Activated naive CD8-positive, alpha-beta T cell treated with anti-CD3 and anti-CD28 coated beads, Interleukin-2, amount 50 U/mL, for 24 hours (primary cell): ENCODE results near the gene ST6GALNAC6.

ENCODE experiments used
- ATAC-seq: fragments of 150-1000 bp; cut with Tn5 transposase; one replicate; pipeline ENCODE4 v1.10.0; 2021
- DNase-seq: peaks from one replicate; pipeline ENCODE4 v3.0.0; 2021
- H3K27ac Mint-ChIP-seq: one replicate; pipeline ENCODE4 v1.8.0; 2021; ENCODE audit warnings: mild to moderate bottlenecking, mixed read lengths
- H3K27me3 Mint-ChIP-seq: one replicate; pipeline ENCODE4 v1.8.0; 2021; ENCODE audit warnings: mixed read lengths
- H3K36me3 Mint-ChIP-seq: one replicate; pipeline ENCODE4 v1.8.0; 2021; ENCODE audit warnings: low read depth, mixed read lengths
- H3K4me1 Mint-ChIP-seq: one replicate; pipeline ENCODE4 v1.8.0; 2021; ENCODE audit warnings: mixed read lengths
- H3K4me3 Mint-ChIP-seq: one replicate; pipeline ENCODE4 v1.8.0; 2021; ENCODE audit warnings: mild to moderate bottlenecking, moderate library complexity, mixed read lengths
- H3K9me3 Mint-ChIP-seq: one replicate; pipeline ENCODE4 v1.8.0; 2021; ENCODE audit warnings: mixed read lengths

The ST6GALNAC6 gene

GRCh38 chr9:127915325-127915752, 15.9 kb upstream of the ST6GALNAC6 start:
- peaks cover 23% of the 10 kb centered on the region for H3K36me3 Mint-ChIP-seq
- no peaks in the 10 kb centered on the region for H3K27me3 Mint-ChIP-seq
- peak overlapping the region; percentile 90 for H3K4me3 Mint-ChIP-seq
- no peaks in the 10 kb centered on the region for H3K9me3 Mint-ChIP-seq
- ATAC-seq (peak; percentile 3), DNase-seq (peak; percentile 55)
- peaks cover 69% of the 10 kb centered on the region for H3K4me1 Mint-ChIP-seq
- H3K27ac Mint-ChIP-seq, result peak overlapping the region; percentile 90

- no peaks in the 10 kb centered on the region for H3K27me3 Mint-ChIP-seq
- ATAC-seq (no peak), DNase-seq (no peak)
- H3K9me3 Mint-ChIP-seq, result no peaks in the 10 kb centered on the region
- no peak overlapping the region for H3K27ac Mint-ChIP-seq
- no peak overlapping the region for H3K4me3 Mint-ChIP-seq
- peaks cover 53% of the 10 kb centered on the region for H3K4me1 Mint-ChIP-seq
- H3K36me3 Mint-ChIP-seq, result peaks cover 23% of the 10 kb centered on the region
These were observed 14.3 kb upstream of the ST6GALNAC6 start for GRCh38 chr9:127913682-127914081.

GRCh38 chr9:127912882-127913281, 13.5 kb upstream of the ST6GALNAC6 start:
- no peak overlapping the region for H3K27ac Mint-ChIP-seq

GRCh38 chr9:127912296-127912695, 12.9 kb upstream of the ST6GALNAC6 start:
- Mint-ChIP-seq H3K36me3 (peaks cover 25% of the 10 kb centered on the region), H3K27me3 (no peaks in the 10 kb centered on the region), H3K9me3 (no peaks in the 10 kb centered on the region), H3K4me1 (peaks cover 43% of the 10 kb centered on the region), H3K4me3 (no peak overlapping the region), H3K27ac (no peak overlapping the region)
- ATAC-seq (no peak), DNase-seq (no peak)

More at GRCh38 chr9:127912882-127913281, 13.5 kb upstream of the ST6GALNAC6 start:
- Mint-ChIP-seq H3K36me3 (peaks cover 25% of the 10 kb centered on the region), H3K4me3 (no peak overlapping the region), H3K27me3 (no peaks in the 10 kb centered on the region), H3K4me1 (peaks cover 45% of the 10 kb centered on the region), H3K9me3 (no peaks in the 10 kb centered on the region)
- ATAC-seq (no peak), DNase-seq (no peak)

- no peaks in the 10 kb centered on the region for H3K27me3 Mint-ChIP-seq
- peak overlapping the region; percentile 87 for H3K27ac Mint-ChIP-seq
- peaks cover 54% of the 10 kb centered on the region for H3K4me1 Mint-ChIP-seq
- H3K9me3 Mint-ChIP-seq, result no peaks in the 10 kb centered on the region
- H3K36me3 Mint-ChIP-seq, result peaks cover 25% of the 10 kb centered on the region
- DNase-seq (no peak), ATAC-seq (no peak)
- H3K4me3 Mint-ChIP-seq, result no peak overlapping the region
These were observed 11.3 kb upstream of the ST6GALNAC6 start for GRCh38 chr9:127910613-127911205.

GRCh38 chr9:127909839-127910273, 10.5 kb upstream of the ST6GALNAC6 start:
- Mint-ChIP-seq H3K4me1 (peaks cover 56% of the 10 kb centered on the region), H3K36me3 (peaks cover 25% of the 10 kb centered on the region), H3K27ac (no peak overlapping the region), H3K4me3 (no peak overlapping the region), H3K9me3 (no peaks in the 10 kb centered on the region), H3K27me3 (no peaks in the 10 kb centered on the region)
- no peak for ATAC-seq
- no peak for DNase-seq

- no peak overlapping the region for H3K4me3 Mint-ChIP-seq
- H3K4me1 Mint-ChIP-seq, result peaks cover 62% of the 10 kb centered on the region
- H3K9me3 Mint-ChIP-seq, result no peaks in the 10 kb centered on the region
- H3K27me3 Mint-ChIP-seq, result no peaks in the 10 kb centered on the region
- ATAC-seq, result no peak
- no peak for DNase-seq
- H3K27ac Mint-ChIP-seq, result no peak overlapping the region
- peaks cover 21% of the 10 kb centered on the region for H3K36me3 Mint-ChIP-seq
These were observed 9.2 kb upstream of the ST6GALNAC6 start for GRCh38 chr9:127908660-127908926.

GRCh38 chr9:127907867-127908659, 8.7 kb upstream of the ST6GALNAC6 start:
- Mint-ChIP-seq H3K27ac (no peak overlapping the region), H3K9me3 (no peaks in the 10 kb centered on the region), H3K36me3 (peaks cover 20% of the 10 kb centered on the region), H3K4me3 (no peak overlapping the region), H3K4me1 (peaks cover 68% of the 10 kb centered on the region), H3K27me3 (no peaks in the 10 kb centered on the region)
- ATAC-seq, result no peak
- no peak for DNase-seq

GRCh38 chr9:127905788-127906191, 6.4 kb upstream of the ST6GALNAC6 start:
- Mint-ChIP-seq H3K36me3 (peaks cover 4% of the 10 kb centered on the region), H3K9me3 (no peaks in the 10 kb centered on the region), H3K27ac (peak overlapping the region; percentile 99), H3K4me1 (peaks cover 63% of the 10 kb centered on the region), H3K27me3 (no peaks in the 10 kb centered on the region), H3K4me3 (peak overlapping the region; percentile 89)
- ATAC-seq, result peak; percentile 23
- peak; percentile 64 for DNase-seq

GRCh38 chr9:127905004-127905728, 5.8 kb upstream of the ST6GALNAC6 start:
- Mint-ChIP-seq H3K9me3 (no peaks in the 10 kb centered on the region), H3K27ac (peak overlapping the region; percentile 99), H3K27me3 (no peaks in the 10 kb centered on the region), H3K36me3 (peaks cover 4% of the 10 kb centered on the region), H3K4me3 (peak overlapping the region; percentile 89), H3K4me1 (peaks cover 62% of the 10 kb centered on the region)
- DNase-seq (peak; percentile 62), ATAC-seq (peak; percentile 67)

GRCh38 chr9:127904561-127905003, 5.2 kb upstream of the ST6GALNAC6 start:
- Mint-ChIP-seq H3K4me1 (peaks cover 67% of the 10 kb centered on the region), H3K36me3 (peaks cover 4% of the 10 kb centered on the region), H3K9me3 (no peaks in the 10 kb centered on the region), H3K4me3 (peak overlapping the region; percentile 89), H3K27me3 (no peaks in the 10 kb centered on the region), H3K27ac (peak overlapping the region; percentile 99)
- ATAC-seq (no peak), DNase-seq (peak; percentile 34)

GRCh38 chr9:127903557-127904475, 4.4 kb upstream of the ST6GALNAC6 start:
- H3K4me1 Mint-ChIP-seq, result peaks cover 67% of the 10 kb centered on the region
- H3K4me3 Mint-ChIP-seq, result peak overlapping the region; percentile 89
- DNase-seq, result peak; percentile 96
- ATAC-seq, result peak; percentile 58
- H3K27ac Mint-ChIP-seq, result peak overlapping the region; percentile 99
- H3K36me3 Mint-ChIP-seq, result peaks cover 4% of the 10 kb centered on the region
- no peaks in the 10 kb centered on the region for H3K27me3 Mint-ChIP-seq
- H3K9me3 Mint-ChIP-seq, result no peaks in the 10 kb centered on the region

- H3K4me1 Mint-ChIP-seq, result peaks cover 39% of the 10 kb centered on the region
- peaks cover 4% of the 10 kb centered on the region for H3K9me3 Mint-ChIP-seq
- DNase-seq (peak; percentile 43), ATAC-seq (peak; percentile 6)
- H3K27ac Mint-ChIP-seq, result peak overlapping the region; percentile 84
- H3K36me3 Mint-ChIP-seq, result peaks cover 40% of the 10 kb centered on the region
- no peaks in the 10 kb centered on the region for H3K27me3 Mint-ChIP-seq
- H3K4me3 Mint-ChIP-seq, result peak overlapping the region; percentile 85
These were observed 823 bp downstream of the ST6GALNAC6 start for GRCh38 chr9:127898433-127899127.
